Activated naive CD4-positive, alpha-beta T cell treated with Interleukin-2 at 50 U/mL for 16 hours (primary cell): ENCODE measurements around the gene PARP3.

Source experiments
- DNase-seq: peaks from one replicate; pipeline ENCODE4 v3.0.0-alpha.2; 2020

Gene PARP3

GRCh38 chr3:51949121-51949520 is 7.0 kb downstream of the PARP3 start:
- no peak for DNase-seq

GRCh38 chr3:51950899-51951298 is 8.7 kb downstream of the PARP3 start:
- DNase-seq: no peak

- DNase-seq: no peak
These were observed 11.3 kb downstream of the PARP3 start for GRCh38 chr3:51953445-51953844.

- no peak for DNase-seq
These were observed 11.9 kb downstream of the PARP3 start for GRCh38 chr3:51954105-51954504.

- DNase-seq: no peak
These were observed 12.6 kb downstream of the PARP3 start for GRCh38 chr3:51954713-51955112.

GRCh38 chr3:51955175-51955892 is 13.2 kb downstream of the PARP3 start, which contains the start of gene GPR62:
Gene GPR62, plus strand, starts transcription at chr3:51955381. Its CDS starts 272 bp downstream, at chr3:51955653.
- DNase-seq: no peak

GRCh38 chr3:51955893-51956770 is 14.0 kb downstream of the PARP3 start:
- DNase-seq: peak; percentile 38

GRCh38 chr3:51957520-51958205 is 15.5 kb downstream of the PARP3 start:
- DNase-seq: no peak

GRCh38 chr3:51958603-51959521 is 16.7 kb downstream of the PARP3 start:
- DNase-seq: no peak

- no peak for DNase-seq
These were observed 17.5 kb downstream of the PARP3 start for GRCh38 chr3:51959651-51960050.

GRCh38 chr3:51960386-51960785 is 18.2 kb downstream of the PARP3 start:
- no peak for DNase-seq

- DNase-seq: no peak
These were observed 18.8 kb downstream of the PARP3 start for GRCh38 chr3:51961011-51961410.

GRCh38 chr3:51961602-51962569 is 19.7 kb downstream of the PARP3 start:
- DNase-seq: no peak

GRCh38 chr3:51962854-51963530 is 20.8 kb downstream of the PARP3 start:
- DNase-seq: no peak

- DNase-seq: no peak
These were observed 21.8 kb downstream of the PARP3 start for GRCh38 chr3:51963951-51964451.

GRCh38 chr3:51964521-51964920 is 22.4 kb downstream of the PARP3 start:
- DNase-seq: no peak

GRCh38 chr3:51966016-51966415 is 23.9 kb downstream of the PARP3 start:
- DNase-seq: no peak

GRCh38 chr3:51966486-51966885 is 24.3 kb downstream of the PARP3 start:
- no peak for DNase-seq

- no peak for DNase-seq
These were observed 24.8 kb downstream of the PARP3 start for GRCh38 chr3:51966922-51967383.
